Subcutaneous adipose tissue (tissue), 4 donors: ENCODE results near the gene PIK3C2G. TPM values are rescaled to one million over a fixed set of nuclear protein-coding genes. Genes with fewer than 3 reads are reported as not detected.

Experiments
- CTCF ChIP-seq: fragments of 450-650 bp; IDR thresholded peaks from one replicate; pipeline ENCODE4 v1.5.1; 2016; ENCODE audit warnings: low read depth, mild to moderate bottlenecking, control low read depth, antibody characterized with exemption, moderate library complexity
- total RNA-seq, 4 donors: library from RNA; depleted of rRNA; stranded (reverse); fragments of >200 nt; gene quantifications; one replicate each; pipeline ENCODE4 v1.1.0, GENCODE V29; 2016

Gene PIK3C2G
- total RNA-seq, 4 donors from 2014 or later = 0.19 to 0.22 TPM; not detected in 2

- TF ChIP-seq CTCF = no peak
Measured at GRCh38 chr12:18496156-18496555, 234.8 kb downstream of the PIK3C2G start.

GRCh38 chr12:18502422-18502968 lies 241.2 kb downstream of the PIK3C2G start:
- TF ChIP-seq CTCF = no peak

- no peak for TF ChIP-seq CTCF
Measured at GRCh38 chr12:18521461-18521860, 260.1 kb downstream of the PIK3C2G start.

- TF ChIP-seq CTCF = no peak
Measured at GRCh38 chr12:18522806-18523205, 261.5 kb downstream of the PIK3C2G start.

GRCh38 chr12:18546399-18546798 lies 285.1 kb downstream of the PIK3C2G start:
- no peak for TF ChIP-seq CTCF

- TF ChIP-seq CTCF = no peak
Measured at GRCh38 chr12:18549598-18549997, 288.3 kb downstream of the PIK3C2G start.

- TF ChIP-seq CTCF = no peak
Measured at GRCh38 chr12:18551106-18551505, 289.8 kb downstream of the PIK3C2G start.
